Left renal cortex interstitium (tissue), 4 donors: ENCODE data around the gene HAUS3. TPM values are rescaled to one million over a fixed set of nuclear protein-coding genes. Genes with fewer than 3 reads are reported as not detected.

Experiments
- DNase-seq, 4 donors: peaks; one replicate each; pipeline ENCODE4 v3.0.0-alpha.2; 2013; ENCODE audit warnings: low read depth in 4 of 4, low spot score in 2 of 4, missing footprints in 1 of 4
- polyA plus RNA-seq, 4 donors: library from polyadenylated mRNA; unstranded; fragments of 120-200 nt; gene quantifications; one replicate each; pipeline ENCODE4 v1.2.1, GENCODE V29; 2013; ENCODE audit not compliant: insufficient read length in 4 of 4

Gene HAUS3, protein sequence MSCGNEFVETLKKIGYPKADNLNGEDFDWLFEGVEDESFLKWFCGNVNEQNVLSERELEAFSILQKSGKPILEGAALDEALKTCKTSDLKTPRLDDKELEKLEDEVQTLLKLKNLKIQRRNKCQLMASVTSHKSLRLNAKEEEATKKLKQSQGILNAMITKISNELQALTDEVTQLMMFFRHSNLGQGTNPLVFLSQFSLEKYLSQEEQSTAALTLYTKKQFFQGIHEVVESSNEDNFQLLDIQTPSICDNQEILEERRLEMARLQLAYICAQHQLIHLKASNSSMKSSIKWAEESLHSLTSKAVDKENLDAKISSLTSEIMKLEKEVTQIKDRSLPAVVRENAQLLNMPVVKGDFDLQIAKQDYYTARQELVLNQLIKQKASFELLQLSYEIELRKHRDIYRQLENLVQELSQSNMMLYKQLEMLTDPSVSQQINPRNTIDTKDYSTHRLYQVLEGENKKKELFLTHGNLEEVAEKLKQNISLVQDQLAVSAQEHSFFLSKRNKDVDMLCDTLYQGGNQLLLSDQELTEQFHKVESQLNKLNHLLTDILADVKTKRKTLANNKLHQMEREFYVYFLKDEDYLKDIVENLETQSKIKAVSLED
- polyA plus RNA-seq: 10 to 100 TPM; 17.3 to 21.8 (median 19.7) TPM

DNA sequence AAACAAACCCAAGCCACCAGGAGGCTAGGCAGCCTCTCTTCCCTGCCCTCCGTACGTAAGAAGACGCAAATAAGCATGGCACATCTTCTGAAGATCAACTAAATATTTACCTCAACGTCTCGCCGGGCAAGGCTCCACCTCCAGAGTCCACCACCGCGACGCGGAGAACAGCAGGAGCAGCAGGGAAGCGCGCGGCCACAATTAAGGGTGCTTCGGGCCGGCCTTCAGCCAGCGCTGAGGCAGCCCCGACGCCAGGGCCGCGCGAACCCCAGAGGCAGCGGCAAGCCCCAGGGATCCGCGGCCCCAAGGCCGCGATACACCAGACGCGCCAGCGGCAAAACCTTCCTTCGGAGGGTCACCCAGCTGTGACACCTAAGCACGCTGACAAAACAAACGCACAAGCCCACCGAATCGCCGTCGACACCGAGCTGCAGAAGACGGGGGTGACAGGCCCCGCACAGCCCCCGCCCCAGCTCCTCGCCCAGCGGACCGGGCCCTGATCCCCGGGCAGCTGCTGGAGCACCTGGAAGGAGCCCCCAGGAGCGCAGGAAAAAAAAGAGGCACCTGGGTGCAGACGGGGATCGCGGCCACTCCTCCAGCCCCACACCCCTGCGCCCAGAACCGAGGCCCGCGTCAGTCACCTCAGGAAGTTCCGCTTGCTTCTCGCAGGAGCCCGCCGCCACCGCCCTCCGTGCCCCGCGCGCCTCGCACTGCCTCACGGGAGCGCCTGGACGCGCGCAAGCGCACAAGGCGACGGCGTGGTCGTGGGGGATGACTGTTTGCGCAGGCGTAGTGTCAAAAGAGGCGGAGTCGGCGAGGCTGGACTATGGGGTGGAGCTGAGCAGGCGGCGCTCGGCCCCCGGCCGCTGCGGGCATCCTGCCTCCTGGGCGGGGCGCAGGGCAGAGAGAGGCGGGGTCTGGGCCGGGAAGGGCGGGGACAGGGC, at the start of gene HAUS3, which contains the start of gene POLN:
Gene HAUS3 (minus strand): TSS at position 712 of the 944 bp plus-strand sequence. CDS start 1,175 bp downstream, outside the sequence.
Gene POLN (minus strand): TSS at position 712 of the 944 bp plus-strand sequence. CDS start 12,890 bp downstream, outside the sequence.
- peak; percentile 87 to 97 (median 96) for DNase-seq

DNA sequence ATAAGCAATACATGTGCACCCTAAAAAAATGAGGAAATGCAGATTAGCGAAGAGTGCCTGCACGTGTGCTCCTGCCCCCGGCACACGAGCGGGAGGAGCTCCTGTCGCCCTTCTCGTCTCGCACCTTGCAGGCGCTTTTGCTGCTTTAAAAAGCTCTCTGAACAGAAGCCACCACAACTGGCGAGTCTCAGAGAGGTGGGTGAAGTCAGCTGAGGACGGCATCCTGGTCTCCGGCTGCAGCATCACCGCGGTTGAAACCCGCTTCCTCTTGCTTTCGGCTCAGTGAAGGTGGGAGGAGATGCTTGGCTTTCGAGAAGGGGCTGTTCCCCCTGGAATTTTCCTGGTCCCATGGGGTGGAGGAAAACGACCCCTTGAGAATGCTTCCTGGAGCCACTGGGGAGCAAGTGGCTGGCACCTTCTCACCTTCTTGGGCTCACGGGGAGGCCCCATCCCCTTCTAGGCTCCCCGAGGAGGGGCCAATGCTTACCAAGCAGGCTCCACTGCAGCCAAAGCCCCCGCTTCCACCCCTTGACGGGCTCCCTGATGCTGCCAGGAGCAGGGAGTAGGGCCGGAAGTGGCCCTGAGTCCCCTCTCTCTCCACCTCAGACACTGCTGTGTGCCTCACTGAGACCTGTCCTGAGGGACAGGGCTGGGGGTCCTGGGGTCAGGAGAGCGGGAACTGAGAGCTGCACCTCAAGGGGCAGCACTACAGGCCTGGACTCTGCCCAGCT, 49.2 kb upstream of the HAUS3 start:
- no peak for DNase-seq

GRCh38 chr4:2290488-2290887, 48.6 kb upstream of the HAUS3 start:
- DNase-seq: no peak

GRCh38 chr4:2289955-2290333, 48.0 kb upstream of the HAUS3 start:
- DNase-seq: no peak

GRCh38 chr4:2289311-2289954, 47.5 kb upstream of the HAUS3 start:
- DNase-seq: no peak

DNA sequence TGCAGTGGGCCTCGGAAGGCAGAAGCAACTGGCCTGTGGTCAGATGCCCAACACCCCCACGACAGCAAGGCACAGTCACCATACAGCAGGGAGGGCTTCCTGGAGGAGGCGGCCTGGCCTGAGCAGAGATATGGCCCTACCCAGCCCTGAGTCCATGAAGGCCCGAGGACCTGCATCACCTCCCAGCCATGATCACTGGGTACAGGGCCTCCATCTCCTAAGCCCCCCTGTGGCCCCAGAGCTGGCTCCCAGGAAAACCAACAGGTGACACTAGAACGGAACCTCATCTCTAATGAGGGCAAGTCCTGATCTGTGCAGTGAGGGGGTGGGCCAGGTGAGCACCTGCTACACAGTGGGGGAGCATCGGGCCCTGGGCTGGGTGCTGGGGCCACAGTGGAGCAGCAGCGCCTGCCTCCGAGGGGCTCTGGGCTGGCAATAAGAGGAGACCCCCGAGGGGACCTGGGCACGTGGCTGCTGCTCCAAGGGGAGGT, 46.2 kb upstream of the HAUS3 start:
- DNase-seq: no peak

DNA sequence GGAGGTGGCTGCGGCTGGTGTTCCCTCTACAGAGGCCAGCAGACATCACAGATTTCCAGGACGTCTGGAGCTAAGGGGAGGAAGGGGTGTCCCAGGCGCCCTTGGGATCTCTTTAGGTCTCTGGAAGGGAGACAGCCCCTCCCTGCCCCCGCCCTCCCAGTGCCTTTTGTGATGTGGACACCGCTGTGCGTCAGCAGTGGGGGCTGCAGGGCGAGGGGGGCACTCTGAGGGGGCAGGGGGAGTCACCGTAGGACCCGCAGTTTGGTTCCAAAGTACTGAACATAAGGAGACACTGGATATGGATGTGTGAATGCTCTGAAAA, 45.6 kb upstream of the HAUS3 start:
- no peak for DNase-seq

- DNase-seq: no peak
These were observed 45.1 kb upstream of the HAUS3 start for GRCh38 chr4:2286904-2287593.

DNA sequence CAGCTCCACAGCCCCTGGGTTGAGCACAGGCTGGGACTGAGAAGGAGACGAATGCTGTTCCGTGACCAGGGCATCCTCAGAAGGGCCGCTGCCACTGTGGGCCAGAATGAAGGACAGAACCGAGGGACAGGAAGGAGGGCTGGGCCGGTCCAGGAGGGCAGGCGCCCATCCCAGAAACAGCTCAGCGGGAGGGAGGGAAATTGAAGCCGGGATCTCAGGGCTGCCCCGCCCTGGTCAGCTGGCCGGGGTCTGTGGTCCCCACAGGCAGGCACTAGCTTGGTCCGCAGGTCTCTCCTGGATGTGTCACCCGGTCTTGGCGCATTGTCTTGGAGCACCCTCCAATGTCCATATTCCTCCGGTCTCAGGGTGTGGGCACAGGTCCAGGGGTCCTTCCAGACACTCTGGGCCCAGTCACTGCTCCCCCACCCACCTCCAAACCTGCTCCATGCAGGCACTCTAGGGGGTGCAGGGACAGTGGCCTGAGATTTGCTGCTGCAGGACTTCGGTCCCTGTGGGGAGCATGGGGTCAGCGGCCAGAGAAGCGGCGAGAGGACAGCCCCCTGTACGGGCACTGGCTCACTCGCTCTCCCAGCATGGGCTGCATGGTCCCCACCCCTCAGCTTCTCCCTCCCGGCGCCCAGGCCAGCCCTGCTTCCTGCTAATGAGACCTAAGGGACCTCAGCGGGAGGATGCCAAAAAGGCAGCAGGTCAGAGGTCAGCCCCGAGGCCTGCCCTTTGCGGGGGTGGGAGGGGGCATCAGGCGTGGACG, 43.9 kb upstream of the HAUS3 start:
- no peak for DNase-seq

DNA sequence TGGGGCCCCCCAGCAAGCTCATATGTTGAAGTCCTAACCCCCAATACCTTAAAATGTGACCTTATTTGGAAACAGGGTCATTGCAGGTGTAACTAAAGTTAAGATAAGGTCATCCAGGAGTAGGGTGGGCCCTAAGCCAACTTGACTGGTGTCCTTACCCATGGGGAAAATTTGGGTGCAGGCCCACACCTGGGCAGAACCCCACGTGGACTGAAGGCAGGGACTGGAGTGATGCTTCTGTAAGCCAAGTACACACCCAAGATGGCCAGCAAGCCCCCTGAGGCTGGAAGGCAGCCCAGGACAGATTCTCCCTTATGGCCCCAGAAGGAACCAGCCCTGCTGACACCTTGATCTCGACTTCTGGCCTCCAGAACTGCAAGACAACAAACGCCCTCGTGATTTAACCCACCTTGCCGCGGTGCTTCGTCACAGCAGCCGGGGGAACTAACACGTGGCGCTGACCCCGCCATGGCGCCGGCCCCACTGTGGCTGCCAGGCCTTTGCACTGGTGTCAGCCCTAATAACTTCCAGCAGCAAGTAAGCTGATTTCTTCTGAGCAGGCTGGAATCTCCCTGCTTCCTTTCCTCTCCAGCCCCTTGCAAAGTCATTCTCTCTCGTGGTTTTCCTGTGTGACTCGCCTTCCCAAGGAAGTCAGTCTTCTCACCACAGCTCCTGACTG, 43.2 kb upstream of the HAUS3 start:
- no peak for DNase-seq

DNA sequence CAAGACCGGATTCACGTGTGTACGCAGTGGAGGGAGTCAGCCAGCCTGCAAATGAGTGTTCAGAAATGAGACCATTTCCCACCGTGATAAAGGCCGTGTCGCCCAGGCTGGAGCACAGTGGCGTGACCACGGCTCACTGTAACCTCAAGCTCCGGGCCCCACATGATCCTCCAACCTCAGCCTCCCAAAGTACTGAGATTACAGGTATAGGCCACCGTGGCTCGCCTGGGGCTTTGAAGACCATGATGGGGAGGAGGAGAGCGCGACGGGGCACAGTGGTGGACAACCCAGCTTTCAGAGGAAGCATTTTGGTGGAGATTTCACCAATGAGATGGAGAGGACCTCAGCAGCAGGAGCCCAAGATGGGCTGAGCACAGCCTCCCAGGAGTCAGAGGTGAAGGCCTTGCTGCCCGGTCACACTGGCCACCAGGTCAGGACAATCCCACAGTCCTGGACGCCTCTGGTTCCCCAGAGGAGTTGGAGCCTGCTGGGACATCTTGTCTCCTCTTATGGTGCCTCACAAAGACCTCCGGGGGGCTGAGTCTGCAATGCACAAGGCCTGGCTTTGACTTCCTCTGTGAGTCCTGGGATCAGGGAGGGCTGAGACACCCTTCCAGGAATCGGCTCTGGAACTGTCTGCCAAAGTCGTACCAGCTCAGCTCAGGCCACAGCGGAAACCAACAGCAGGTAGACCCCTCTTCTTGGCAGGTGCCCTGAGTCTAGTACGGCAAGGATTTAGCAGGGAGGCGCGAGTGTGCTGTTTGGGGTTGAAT, 42.4 kb upstream of the HAUS3 start:
- no peak for DNase-seq

- no peak for DNase-seq
These were observed 41.3 kb upstream of the HAUS3 start for GRCh38 chr4:2283199-2283711.

GRCh38 chr4:2281575-2282343, 39.8 kb upstream of the HAUS3 start:
- no peak for DNase-seq

DNA sequence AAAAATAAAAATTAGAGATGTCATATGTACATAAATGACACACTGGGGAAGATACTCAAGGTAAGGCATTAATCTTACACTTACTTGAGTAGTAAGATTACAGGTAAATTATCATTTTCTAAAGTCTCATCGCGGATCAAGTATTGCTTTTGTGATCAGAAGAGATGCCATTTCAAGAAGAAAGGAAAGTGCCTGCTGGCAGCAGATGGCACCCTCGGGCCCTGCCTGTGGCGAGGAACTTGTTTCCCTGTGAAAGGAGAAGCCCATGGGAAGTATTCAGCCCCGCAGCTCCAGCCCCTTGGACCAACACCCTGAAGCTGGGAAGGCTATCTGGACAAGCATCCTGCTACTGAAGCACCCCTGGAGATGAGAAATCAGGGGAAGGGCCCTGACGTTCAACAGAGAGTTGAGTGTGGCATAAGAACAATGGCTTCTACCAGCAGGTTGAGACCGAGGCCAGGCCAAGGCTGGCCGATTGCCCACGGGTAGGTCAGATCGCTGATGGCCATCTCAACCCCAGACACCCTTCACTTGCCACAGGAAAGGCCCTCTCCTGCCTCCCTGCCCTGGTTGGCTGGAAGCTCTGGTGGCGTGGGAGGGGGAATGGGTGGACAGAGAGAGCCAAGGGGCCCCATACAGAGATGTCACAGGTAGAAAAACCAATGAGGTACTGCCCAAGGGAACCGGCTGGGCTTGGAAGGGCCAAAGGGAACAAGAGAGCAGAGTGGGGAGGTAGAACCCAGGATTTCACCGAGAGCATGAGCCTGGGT, 38.8 kb upstream of the HAUS3 start:
- DNase-seq: no peak

- DNase-seq: no peak
These were observed 36.0 kb upstream of the HAUS3 start for GRCh38 chr4:2277956-2278355.
